GM21576 (cell line): ENCODE data around the gene C9orf153.

Source experiments
- ATAC-seq: cut with Tn5 transposase; IDR thresholded peaks from one replicate; pipeline ENCODE4 v1.9.1; 2021; ENCODE audit warnings: mild to moderate bottlenecking, moderate library complexity; ENCODE audit not compliant: unreplicated experiment

C9orf153 gene

DNA sequence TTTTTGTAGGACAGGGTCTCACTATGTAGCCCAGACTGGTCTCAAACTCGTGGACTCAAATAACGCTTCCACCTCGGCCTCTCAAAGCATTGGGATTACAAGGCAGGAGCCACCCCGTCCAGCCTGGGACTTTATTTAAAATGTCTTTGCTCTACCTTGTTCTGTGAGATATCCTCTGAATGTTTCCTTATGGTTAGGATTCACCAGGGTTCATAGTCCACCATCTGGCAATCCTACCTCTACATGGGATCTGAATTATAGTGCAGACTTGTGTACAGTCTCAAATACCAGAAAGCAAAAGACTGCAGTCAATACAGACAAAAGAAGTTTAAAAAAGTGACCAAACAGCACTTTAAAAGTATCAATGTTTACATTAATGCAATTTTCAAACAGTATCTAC, 12.8 kb upstream of the C9orf153 start:
- ATAC-seq, result no peak

DNA sequence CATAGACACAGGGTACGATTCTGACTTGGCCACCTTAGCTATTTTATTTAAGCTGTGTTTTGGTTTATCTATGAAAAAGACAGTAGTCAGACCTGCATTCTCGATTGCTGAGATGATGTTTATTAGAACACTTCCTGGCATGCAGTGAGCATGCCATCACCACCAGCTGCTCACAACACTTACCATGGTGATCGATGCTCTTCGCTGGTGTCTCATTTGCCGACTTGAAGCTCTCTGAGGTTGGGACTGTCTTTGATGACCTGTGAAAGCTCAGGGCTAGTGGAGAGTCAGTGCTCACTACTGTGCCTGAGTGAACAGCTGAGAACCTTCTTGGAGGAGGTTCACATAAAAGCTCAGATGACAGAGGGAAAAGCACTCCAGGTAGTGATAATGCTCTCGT, 4.4 kb upstream of the C9orf153 start:
- ATAC-seq, result no peak

DNA sequence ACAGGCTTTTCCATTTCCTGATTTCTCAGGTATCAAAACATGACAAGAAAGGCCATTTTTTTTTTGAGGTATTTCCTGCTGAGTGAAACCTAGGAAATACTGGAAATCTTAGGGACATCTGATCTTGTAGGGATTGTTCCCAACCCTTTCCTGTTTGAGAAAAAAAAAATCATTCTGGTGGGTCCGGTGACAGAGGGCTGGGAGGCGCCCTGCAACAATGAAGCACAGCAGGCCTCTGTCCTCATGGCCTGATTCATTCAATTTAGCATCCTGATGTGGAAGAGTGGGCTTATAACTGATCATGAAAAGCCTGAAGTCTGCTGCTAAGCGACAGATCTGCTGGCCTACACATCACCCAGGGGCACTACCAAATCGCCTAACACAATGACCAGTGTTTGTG, 3.0 kb upstream of the C9orf153 start:
- no peak for ATAC-seq

DNA sequence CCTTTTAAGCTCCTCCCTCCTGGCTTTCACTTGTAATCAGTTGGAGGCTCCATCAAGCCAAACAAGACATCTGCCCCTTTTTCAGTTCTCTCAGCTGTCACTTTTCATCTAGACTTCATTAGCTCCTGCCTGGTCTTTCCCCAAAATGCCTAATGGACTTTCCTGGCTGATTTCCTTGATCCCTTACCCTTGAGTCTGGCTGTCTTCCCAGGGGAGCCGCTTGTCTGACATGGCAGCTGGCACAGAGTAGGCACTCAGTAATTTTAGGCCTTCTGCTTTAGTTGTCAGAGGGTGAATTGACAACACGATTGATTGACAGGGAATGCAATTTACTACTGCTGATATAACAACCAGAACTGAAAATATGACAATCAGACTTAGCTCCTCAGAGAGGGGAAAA, 2.1 kb downstream of the C9orf153 start:
- no peak for ATAC-seq

DNA sequence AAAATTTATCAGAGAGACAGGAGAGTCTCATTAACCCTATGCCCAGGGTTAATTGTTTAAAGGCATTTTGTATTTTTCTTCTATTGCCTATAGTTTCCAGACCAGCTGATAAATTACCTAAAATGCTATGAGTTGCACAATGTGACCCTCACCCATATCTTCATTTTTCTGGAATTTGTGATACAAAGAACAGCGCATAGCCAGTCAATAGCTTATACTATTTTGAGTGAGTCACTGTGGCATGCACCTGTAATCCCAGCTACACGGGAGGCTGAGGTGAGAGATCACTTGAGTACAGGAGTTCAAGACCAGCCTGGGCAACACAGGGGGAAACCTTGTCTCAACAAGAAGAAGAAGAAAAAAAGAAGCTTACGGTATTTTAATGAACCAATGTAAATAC, 2.8 kb downstream of the C9orf153 start:
- no peak for ATAC-seq

DNA sequence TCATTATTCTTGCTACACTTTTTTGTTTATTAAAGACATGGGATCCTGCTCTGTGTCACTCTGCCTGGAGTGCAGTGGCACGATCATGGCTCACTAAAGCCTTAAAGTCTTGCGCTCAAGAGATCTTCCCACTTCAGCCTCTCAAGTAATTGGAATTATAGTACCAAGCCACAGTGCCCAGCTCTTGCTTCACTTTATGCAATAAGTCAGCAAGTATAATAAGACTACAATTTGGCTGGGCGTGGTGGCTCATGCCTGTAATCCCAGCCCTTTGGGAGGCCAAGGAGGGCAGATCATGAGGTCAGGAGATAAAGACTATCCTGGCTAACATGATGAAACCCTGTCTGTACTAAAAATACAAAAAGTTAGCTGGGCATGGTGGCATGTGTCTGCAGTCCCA, 5.9 kb downstream of the C9orf153 start:
- no peak for ATAC-seq

DNA sequence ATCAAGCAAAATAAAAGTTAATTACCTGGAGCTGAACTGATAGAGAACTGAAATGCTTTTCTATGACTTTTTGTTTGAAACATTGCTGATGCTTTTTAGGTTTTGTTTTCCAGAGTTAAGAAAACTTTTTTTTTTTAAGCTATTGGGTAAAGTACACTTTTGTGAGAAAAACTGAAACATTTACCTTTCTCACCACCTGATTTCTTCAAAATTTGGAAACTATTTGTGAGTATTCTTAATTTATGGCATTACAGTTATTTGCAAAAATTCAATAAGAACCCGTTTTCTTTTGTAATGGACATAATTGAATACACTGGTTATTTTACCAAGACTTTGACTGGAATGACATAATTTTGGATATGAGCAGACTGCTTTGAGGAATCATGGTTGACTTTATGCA, 6.6 kb downstream of the C9orf153 start:
- ATAC-seq, result no peak

DNA sequence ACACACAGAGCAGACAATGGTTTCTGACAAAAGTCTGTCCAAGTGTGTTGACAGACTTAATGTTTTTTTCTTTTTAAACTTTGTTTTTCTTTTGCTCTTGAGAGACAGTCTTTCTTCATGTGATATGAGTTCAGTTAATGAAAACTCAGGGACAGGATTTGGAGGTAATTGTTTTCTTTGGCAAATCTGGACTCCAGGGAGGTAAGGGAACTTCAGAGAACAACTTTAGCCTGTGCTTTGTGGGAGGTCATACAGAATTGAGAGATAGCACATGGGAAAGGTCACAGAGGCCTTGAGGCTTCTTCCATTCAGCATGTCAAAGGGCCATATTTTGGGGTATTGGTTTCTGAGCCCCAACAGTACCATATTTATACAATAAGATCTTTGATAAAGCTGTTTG, 9.3 kb downstream of the C9orf153 start:
- ATAC-seq, result no peak

DNA sequence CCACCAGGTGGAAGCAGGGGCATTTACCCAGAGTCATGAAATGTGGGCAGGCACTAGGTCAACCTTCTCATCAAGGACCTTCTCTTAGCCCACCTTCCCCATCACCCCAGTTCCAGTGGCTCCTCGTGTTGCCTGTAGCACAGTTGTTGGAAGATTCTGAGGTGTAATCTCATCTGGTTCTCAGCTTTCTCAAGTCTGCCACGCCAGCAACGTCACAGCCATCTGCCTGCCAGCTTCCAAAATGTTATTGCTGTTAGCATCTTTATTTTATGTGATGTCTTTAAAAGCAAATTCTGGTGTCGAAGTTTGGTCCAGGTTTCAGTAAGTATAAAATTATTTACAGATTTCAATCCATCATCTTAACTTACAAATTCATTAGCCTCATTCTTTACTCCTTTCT, 10.7 kb downstream of the C9orf153 start:
- no peak for ATAC-seq

DNA sequence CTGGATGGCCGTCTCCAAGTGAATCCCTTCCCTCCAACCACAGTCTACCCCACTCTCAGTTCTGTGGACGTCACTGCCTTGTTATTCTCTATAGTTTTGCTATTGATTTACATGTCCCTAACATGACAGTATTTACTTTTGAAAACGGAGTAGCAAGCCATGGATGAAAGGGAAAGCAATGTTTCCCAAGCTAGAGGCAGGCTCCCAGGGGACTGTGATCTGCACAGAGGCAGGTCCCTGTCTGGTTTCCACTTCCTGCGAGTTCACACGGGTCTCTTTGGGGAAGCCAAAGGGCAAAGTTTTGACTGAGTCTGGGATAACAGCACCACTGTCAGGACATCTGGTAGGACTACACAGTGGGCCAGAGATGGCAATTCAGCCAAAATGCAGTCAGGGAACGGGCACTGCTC, 12.7 kb downstream of the C9orf153 start:
- peak; percentile 85 for ATAC-seq

DNA sequence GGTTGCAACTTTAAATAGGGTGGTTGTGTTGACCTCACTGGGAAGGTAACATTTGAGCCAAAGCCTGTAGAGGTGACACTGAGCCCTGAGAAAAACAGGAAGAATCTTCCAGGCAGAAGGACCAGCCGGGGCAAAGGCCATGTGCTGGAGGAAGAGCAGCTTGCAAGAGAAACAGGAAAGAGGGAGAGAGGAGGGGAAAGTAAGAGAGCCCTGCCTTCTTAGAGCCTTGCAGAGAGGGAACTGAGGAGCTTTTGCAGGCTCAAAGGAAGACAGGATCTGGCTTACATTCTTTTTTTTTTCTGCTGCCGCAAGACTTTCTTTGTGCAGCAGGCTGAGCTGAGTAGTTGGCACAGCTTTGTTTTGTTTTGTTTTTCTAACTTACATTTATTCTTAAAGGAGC, 17.4 kb downstream of the C9orf153 start:
- ATAC-seq, result no peak

DNA sequence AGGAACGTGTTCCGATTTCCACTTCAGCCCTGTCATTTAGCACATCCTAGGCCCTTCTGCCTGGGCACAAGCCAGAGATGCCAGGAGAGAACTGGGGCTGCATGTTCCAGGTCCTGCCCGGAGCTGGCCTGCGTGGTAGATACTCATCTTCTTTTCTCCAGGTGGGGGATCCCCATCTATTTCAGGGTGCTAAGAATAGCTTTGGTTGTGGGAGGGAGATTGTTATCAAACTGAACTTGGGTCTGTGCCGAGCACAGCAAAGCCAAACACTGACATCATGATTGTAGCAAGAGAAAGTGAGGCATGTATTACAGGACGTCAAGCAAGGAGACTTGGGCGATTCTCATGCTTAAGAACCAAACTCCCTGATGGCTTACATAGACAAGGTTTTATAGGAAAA, 18.2 kb downstream of the C9orf153 start:
- no peak for ATAC-seq

DNA sequence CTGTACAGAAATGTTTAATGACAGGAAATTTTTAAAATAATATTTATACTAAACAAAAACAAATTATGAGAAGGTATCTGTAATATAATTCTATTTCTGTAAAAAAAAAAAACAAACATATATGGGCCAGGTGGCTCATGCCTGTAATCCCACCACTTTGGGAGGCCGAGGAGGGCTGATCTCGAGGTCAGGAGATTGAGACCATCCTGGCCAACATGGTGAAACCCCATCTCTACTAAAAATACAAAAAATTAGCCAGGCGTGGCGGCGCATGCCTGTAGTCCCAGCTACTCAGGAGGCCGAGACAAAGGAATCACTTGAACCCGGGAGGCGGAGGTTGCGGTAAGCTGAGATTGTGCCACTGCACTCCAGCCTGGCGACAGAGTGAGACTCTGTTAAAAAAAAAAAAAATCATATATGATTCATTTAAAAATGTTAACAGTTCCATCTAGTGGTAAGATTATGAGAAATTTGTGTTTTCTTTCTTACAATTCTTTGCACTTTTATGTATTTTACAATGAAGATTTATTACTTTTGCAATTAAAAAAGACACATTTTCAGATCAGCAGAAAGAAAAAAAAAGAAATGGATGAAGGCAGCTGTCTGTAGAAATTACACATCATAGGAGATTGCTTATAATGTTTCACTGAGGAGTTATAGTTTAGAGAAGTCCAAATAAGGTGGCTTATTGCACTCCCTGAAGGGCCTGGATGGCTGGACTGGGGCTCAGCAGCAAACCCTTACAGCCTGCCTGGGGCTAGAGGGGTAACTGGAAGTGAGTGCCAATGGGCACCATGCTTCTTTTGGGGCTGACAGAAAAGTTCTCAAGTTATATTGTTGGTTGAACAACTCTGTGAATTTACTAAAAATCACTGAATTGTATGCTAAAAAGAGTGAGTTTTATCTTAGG, 20.3 kb downstream of the C9orf153 start:
- ATAC-seq, result no peak

DNA sequence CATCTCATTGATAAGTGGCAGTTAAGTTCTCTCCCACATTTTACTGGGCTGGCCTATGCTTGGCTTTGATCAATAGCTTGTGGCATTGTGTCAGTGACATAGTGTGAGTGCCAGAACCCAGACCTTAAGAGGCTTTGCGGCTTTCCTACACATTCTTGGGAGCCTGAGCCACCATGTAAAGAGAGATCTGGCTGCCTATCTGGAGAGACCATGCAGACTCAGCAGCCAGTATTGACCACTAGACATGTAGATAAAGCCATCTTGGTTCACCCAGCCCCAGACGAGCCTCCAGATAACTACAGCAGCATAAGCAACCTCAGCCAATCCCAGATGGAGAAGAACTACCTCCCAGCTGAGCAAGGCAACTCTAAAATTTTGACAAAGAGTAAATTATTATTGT, 28.6 kb downstream of the C9orf153 start:
- ATAC-seq, result no peak

DNA sequence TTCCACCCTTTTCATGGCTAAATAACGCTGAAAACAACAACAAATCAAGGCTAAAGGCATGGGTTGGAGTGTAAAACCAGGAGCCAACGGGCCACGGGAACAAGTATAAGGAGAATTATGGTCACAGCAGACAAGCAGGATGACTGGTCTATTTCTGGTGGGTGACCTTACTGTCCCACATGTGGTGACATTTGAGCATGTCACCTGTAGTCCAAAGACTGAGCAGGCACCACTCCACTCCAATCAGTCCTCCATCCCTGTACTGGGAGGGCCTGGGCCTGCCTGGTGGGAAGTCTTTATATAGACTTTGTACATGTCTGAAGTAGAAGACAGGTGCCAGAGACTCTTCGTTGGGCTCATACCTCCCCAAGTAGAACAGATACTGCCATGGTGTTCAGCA, 36.8 kb downstream of the C9orf153 start:
- ATAC-seq, result no peak

DNA sequence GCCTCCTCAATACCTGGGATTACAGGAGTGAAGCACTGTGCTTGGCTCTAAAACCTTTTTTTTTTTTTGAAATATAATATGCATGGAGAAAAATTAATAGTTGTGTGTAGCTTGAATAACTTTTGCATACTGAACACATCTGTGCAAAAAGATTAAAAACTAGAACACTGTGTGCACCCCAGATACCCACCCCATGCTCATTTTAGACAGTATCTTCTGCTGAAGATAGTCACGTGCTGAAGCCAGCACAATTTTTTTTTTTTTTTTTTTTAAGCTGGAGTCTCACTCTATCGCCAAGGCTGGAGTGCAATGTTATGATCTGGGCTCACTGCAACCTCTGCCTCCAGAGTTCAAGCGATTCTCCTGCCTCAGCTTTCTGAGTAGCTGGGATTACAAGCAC, 39.9 kb downstream of the C9orf153 start:
- ATAC-seq, result no peak

DNA sequence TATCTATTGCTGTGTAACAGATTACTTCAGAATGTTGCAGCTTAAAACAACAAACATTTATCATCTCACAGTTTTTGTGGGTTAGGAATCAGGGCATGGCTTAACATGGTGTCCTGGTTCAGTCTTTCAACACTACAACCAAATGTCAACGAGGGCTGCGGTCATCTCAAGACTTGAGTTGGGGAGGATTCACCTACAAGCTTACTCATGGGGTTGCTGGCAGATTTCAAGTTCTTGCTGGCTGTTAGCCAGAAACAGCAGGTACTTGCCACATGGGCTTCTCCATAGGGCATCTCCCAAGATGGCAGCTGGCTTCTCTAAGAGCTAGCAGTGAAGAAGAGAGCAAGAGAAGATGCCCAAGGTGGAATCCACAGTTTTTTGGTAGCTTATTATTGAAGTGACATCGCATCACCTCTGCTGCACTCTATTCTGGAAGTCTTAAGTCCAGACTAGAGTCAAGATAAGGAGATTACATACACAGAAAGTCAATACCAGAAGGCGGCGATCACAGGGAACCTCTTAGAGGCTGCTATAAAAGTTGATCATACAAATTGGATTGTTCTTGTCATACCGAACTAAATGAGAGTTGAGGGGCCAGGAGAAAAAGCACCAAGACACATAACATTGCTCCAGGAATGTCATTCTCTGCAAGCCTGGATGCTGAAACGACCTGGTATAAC, 42.2 kb downstream of the C9orf153 start:
- ATAC-seq, result no peak

DNA sequence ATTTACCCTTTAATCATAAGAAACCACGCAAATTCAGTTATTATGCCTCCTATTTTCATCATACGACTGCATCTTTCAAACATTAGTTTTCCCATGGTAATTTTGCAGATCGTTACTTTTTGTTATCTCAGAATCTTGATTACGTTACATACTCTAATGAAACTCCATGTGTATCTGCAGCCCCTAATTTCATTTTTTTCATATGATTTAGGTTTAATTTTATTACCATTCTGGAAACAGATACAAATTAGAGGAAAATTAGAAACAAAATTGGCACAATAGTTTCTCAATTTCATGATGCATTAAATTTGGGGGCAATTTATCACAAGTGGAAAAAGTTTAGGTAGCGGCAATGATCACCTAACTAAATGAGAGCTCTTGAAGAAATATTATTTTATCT, 52.3 kb downstream of the C9orf153 start:
- no peak for ATAC-seq

DNA sequence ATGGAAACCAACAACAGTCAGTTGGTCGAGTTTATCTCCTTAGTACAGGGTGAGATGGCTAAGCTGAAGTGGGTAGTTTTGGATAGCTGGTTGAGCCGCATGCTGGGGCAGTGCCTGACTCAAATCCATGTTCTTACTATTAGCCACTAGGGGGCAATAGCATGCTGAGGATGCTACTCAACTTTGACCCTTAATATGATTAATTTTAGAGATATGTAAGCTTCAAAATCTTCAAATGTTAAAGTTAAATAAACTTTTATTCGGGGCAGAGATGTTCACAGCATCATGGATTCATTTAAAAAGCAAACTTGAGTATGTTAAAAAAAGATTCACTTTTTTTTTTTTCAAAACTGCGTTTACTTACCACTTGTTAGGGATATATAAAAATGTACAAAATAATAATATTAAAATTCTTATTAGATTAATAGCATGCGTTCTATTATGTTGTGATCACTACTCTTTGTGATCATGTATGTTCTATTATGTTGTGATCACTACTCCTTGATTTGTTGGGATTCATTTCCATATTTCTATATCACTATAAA, 57.0 kb downstream of the C9orf153 start:
- ATAC-seq, result no peak

DNA sequence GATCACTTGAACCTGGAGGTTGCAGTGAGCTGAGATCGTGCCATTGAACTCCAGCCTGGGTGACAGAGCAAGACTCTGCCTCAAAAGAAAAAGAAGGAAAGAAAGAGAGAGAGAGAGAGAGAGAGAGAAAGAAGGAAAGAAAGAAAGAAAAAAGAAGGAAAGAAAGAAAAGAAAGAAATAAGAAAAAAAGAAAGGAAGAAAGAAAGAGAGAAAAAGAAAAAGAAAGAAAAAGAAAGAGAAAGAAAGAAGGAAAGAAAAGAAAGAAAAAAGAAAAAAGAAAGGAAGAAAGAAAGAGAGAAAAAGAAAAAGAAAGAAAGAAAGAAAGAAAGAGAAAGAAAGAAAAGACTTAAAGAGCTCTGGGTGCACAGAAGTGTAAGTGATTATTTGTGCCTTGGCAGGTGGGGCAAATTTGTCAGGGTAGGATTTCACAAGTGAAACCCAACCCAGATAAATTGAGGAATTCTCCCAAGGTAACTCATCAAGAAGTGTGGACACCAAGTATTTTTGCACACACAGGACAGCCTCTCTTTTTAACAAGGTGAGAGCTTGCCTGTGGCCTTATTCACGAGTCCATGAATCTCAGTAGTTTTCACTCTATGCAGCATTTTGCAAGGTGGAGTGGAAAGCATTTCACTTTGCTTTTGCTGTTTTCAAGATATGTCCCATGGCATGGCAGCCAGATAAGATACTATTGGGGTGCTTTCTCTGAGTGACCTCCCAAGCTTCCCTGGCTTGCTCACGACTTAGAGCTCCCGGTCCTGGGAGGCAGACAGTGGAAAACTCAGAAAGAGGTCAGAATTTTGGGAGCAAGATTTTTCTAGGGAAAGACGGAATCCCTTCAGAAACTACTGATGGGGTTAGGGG, 57.8 kb downstream of the C9orf153 start:
- ATAC-seq, result no peak

DNA sequence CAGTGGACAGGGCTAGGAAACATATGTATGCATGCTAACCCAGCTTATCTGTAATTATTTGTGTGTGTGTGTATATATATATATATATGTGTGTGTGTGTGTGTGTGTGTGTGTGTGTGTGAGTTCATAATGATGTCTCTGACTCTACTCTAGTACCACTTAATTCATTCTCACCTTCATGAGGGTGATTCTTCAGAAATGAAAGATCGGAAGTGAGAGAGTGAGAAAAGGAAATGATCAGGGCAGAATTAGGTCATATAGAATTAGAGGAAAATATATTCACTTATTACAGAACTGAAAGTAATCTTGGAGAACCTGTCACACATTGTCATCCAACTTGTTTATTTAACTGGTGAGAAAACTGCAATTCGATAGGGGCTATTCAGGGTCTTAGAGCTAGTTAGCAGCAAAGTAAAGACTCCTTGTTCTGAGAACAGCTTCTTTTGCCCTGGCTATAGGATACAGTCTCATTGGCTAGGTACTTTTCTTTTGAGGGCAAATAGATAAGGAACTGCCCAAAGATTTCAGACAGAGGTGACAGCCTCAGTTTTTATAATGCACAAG, 58.8 kb downstream of the C9orf153 start:
- ATAC-seq, result no peak
